AG09319 (cell line): ENCODE results near the gene RAG1.
A peak's percentile ranks its signal among the peaks of the same experiment; 100 is the strongest.

Source experiments
- DNase-seq: peaks from one replicate; pipeline ENCODE4 v3.0.0-alpha.2; 2010; ENCODE audit warnings: low read depth; ENCODE audit errors: extremely low read depth
- CTCF ChIP-seq: IDR thresholded peaks from 2 replicates; pipeline ENCODE4 v1.5.1; 2011; ENCODE audit warnings: low read depth, mild to moderate bottlenecking, inconsistent platforms, low read length, moderate library complexity

The RAG1 gene

DNA sequence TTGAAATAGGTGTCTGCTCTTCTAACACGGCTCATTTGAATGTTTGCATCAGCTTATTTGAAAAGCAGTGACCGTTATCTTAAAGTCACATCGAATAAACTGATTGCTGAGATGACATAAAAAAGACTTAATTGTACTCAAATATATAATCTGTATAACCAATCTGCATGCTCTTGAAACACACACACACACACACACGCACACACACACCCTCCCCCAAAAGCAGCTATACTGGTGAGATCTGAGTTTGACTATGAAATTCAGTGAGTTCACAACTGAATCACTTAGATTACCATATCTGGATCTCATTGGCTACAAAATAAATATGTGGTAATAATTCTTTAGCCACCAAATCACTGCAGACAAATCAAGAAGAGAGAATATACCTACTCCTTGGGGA lies 22.7 kb downstream of the RAG1 start:
- TF ChIP-seq CTCF = no peak
- DNase-seq = no peak

DNA sequence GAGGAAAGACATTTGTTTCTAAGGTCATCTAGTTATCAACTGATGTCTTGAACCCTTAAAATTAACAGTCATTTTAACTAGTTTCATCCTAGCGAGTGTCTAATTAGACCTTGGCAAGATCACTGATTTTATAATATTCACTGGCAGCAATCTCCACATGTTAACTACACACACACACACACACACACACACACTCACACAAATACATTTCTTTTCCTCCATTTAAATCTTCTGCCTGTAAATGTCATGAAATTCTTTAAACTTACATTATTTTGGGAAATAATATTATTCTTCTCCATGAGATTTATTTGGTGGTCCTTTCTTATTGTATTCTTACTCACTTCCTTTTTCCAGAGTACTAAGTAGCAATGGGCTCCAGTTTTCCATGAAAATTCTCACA lies 23.6 kb downstream of the RAG1 start:
- DNase-seq = no peak
- no peak for TF ChIP-seq CTCF

GRCh38 chr11:36594316-36594989 lies 26.6 kb downstream of the RAG1 start, which contains the start of gene IFTAP:
Gene IFTAP, plus strand, starts transcription at chr11:36594502. Its CDS starts 15,602 bp downstream, at chr11:36610104.
- TF ChIP-seq CTCF = no peak
- DNase-seq = peak; percentile 66

GRCh38 chr11:36596880-36597279 lies 29.1 kb downstream of the RAG1 start:
- TF ChIP-seq CTCF = no peak
- no peak for DNase-seq

- no peak for DNase-seq
Observed at GRCh38 chr11:36598051-36598450, 30.2 kb downstream of the RAG1 start, which contains the start of gene RAG2. Gene RAG2, minus strand, starts transcription at chr11:36598236. Its CDS starts 4,068 bp downstream, at chr11:36594168.

GRCh38 chr11:36600180-36600579 lies 32.4 kb downstream of the RAG1 start:
- no peak for DNase-seq
- TF ChIP-seq CTCF = no peak

More at GRCh38 chr11:36598051-36598450, 30.2 kb downstream of the RAG1 start, which contains the start of gene RAG2:
- no peak for TF ChIP-seq CTCF

GRCh38 chr11:36601155-36601554 lies 33.3 kb downstream of the RAG1 start:
- DNase-seq = no peak
- no peak for TF ChIP-seq CTCF
